Left renal pelvis (tissue), 4 donors: ENCODE data around the gene C8B. TPM values are rescaled to one million over a fixed set of nuclear protein-coding genes. Genes with fewer than 3 reads are reported as not detected.

Experiments
- DNase-seq, 4 donors: peaks; one replicate each; pipeline ENCODE4 v3.0.0-alpha.2; 2013; ENCODE audit warnings: low read depth in 4 of 4, low spot score in 3 of 4
- polyA plus RNA-seq, 4 donors: library from polyadenylated mRNA; unstranded; fragments of 120-200 nt; gene quantifications; one replicate each; pipeline ENCODE4 v1.2.1, GENCODE V29; 2013; ENCODE audit not compliant: insufficient read length in 4 of 4

The C8B gene
- polyA plus RNA-seq, 4 donors, result 0.74 TPM; not detected in 3

- DNase-seq, result no peak
These were observed 8.3 kb upstream of the C8B start for GRCh38 chr1:56973923-56974742.

- no peak for DNase-seq
These were observed 7.2 kb upstream of the C8B start for GRCh38 chr1:56972976-56973375.

- DNase-seq, result no peak
These were observed 4.5 kb upstream of the C8B start for GRCh38 chr1:56970280-56970679.

- no peak for DNase-seq
These were observed 3.2 kb upstream of the C8B start for GRCh38 chr1:56968878-56969495.

- no peak for DNase-seq
These were observed 2.4 kb upstream of the C8B start for GRCh38 chr1:56967900-56968832.

GRCh38 chr1:56967355-56967754 lies 1.5 kb upstream of the C8B start:
- no peak for DNase-seq

GRCh38 chr1:56966698-56966999 lies 834 bp upstream of the C8B start:
- DNase-seq, result no peak

GRCh38 chr1:56965191-56965590 lies 624 bp downstream of the C8B start:
- DNase-seq, result no peak

DNA sequence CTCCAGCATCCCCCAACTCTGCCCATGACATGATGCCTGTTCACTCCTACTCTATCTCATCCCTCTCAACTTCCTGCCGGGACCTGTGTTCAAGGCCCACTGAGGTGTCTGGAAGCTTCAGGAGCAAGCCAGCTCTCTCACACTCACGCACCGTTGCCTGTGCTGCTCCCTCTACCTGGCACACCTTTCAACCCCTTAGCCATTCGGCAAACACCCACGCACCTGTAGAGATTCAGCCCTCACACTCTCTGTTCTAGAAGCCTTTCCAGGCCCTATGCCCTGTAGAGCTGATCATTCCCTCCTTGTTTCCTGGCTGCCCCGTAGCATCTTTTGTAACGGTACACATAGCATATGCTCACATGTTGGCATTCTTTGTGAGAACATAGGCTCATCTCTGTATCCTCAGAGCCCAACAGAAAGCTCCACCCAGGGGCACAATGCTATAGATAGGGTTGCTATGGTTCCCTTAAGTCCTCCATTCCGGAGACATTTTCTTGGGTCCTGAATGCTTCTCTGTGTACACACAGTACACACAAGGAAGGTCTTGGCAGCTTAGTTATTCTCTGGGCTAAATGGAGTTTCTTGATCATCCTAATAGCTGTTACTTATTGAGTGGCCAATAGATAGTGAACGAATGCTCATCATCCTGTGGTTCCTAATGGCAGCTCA lies 1.3 kb downstream of the C8B start:
- DNase-seq, result no peak

- no peak for DNase-seq
These were observed 2.1 kb downstream of the C8B start for GRCh38 chr1:56963667-56964066.

- DNase-seq, result no peak
These were observed 4.4 kb downstream of the C8B start for GRCh38 chr1:56961426-56961825.

DNA sequence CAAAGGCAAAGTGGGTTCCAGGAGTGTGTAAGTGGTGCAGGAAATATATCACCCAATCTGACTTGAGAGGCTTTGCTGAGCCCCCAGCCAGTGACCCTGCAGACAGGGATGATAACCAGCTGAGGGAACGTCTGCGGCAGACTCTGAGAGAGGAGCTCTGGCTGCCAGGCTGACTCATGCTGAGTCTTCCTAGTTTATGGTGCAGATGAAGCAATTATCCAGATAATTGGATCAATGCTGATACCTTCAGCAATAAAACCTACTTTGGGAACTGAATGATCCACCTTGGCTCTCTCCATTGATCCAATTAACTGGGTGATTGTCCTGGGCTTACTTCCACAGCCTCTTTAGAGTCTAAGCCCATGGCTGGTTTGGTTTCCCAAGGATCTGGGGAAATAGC lies 7.3 kb downstream of the C8B start:
- no peak for DNase-seq

GRCh38 chr1:56957931-56958330 lies 7.9 kb downstream of the C8B start:
- no peak for DNase-seq

DNA sequence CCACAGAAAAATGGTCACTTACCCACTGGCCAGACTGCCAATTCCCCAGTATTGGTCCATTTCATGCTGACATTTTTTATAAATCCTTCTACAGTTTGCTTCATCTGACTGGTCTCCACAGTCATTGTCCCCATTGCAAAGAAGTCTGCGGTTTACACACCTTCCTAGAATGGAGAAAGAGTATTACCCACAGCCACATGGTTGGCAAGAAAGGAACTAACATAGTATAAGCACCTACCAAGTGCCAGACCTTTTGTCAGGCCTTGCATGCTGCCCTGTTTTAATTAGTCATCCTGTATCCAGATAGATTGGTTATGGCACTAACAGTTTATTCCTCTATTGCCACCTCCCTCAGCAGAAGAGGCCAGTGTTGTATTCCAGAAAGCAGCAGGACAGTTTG lies 11.2 kb downstream of the C8B start:
- no peak for DNase-seq

GRCh38 chr1:56953386-56953785 lies 12.4 kb downstream of the C8B start:
- no peak for DNase-seq

DNA sequence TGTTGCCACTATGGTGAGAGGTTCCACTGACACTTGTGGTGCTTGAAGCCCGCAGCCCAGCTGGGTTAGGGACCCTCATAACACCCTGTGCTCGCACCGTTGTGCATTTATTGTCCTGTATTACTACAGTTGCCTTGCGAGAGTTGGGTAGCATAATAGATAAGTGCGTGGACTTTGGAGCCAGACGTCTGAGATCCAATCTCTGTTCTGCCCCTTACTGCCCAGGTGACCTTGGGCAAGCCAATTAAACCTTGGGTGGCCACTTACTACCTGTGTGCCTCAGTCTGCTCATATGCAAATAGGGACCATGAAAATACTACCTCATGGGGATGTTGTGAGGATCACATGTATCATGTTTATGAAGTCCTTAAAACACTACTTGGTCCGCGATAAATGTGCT lies 13.3 kb downstream of the C8B start:
- DNase-seq, result no peak

GRCh38 chr1:56948403-56949023 lies 17.3 kb downstream of the C8B start:
- DNase-seq, result no peak

DNA sequence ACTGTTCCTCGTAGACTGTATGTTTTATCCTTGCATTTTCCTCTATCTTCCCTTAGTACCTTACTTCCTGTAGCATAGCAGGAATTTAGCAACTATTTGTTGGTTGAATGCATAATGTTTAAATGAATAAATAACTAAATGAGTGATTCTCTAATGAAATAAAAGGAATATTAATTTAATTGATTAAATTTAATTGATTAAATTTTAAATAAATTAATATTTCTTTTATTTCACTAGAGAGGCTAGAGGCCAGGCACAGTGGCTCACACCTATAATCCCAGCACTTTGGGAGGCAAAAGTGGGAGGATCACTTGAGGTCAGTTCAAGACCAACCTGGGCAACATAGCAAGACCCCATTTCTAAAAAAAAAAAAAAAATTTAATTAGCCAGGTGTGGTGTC lies 25.8 kb downstream of the C8B start:
- DNase-seq, result no peak

- no peak for DNase-seq
These were observed 26.6 kb downstream of the C8B start for GRCh38 chr1:56939209-56939608.

- DNase-seq, result no peak
These were observed 27.2 kb downstream of the C8B start for GRCh38 chr1:56938646-56939045.
